NOMO-1 treated with dmso at 0.1 percent for 144 hours (cell line): ENCODE results near the gene ASZ1.
"Not testable (repeated sequence)": the region's sequence is repeated elsewhere in the genome, so short reads cannot be mapped to it uniquely, and the experiment has no call there.

ENCODE experiments used
- DNase-seq: peaks from one replicate; lab custom pipeline; 2025; ENCODE audit not compliant: unreplicated experiment; lab: John Stamatoyannopoulos, UW

Gene ASZ1

GRCh38 chr7:117427258-117427701 is at the start of gene ASZ1:
ASZ1 (minus strand) TSS chr7:117427493; CDS start chr7:117427460, 33 bp downstream.
- no peak for DNase-seq

GRCh38 chr7:117476557-117477215 is 49.4 kb upstream of the ASZ1 start:
- no peak for DNase-seq

- DNase-seq, result no peak
Observed at GRCh38 chr7:117472335-117472734, 45.0 kb upstream of the ASZ1 start.

- no peak for DNase-seq
Observed at GRCh38 chr7:117470777-117471176, 43.5 kb upstream of the ASZ1 start.

- DNase-seq, result no peak
Observed at GRCh38 chr7:117468174-117468573, 40.9 kb upstream of the ASZ1 start.

- not testable (repeated sequence) for DNase-seq
Observed at GRCh38 chr7:117460815-117461214, 33.5 kb upstream of the ASZ1 start.

GRCh38 chr7:117459735-117460134 is 32.4 kb upstream of the ASZ1 start:
- no peak for DNase-seq

- no peak for DNase-seq
Observed at GRCh38 chr7:117458977-117459583, 31.8 kb upstream of the ASZ1 start.

- DNase-seq, result no peak
Observed at GRCh38 chr7:117448655-117449054, 21.4 kb upstream of the ASZ1 start.

- no peak for DNase-seq
Observed at GRCh38 chr7:117446220-117446815, 19.0 kb upstream of the ASZ1 start.

GRCh38 chr7:117445206-117445605 is 17.9 kb upstream of the ASZ1 start:
- no peak for DNase-seq

GRCh38 chr7:117444646-117445045 is 17.4 kb upstream of the ASZ1 start:
- no peak for DNase-seq

- no peak for DNase-seq
Observed at GRCh38 chr7:117435475-117436043, 8.3 kb upstream of the ASZ1 start.

- DNase-seq, result no peak
Observed at GRCh38 chr7:117424090-117424829, 3.0 kb downstream of the ASZ1 start.

GRCh38 chr7:117414591-117414990 is 12.7 kb downstream of the ASZ1 start:
- not testable (repeated sequence) for DNase-seq

GRCh38 chr7:117412946-117413559 is 14.2 kb downstream of the ASZ1 start:
- no peak for DNase-seq

- no peak for DNase-seq
Observed at GRCh38 chr7:117412390-117412789, 14.9 kb downstream of the ASZ1 start.

GRCh38 chr7:117411539-117411938 is 15.8 kb downstream of the ASZ1 start:
- DNase-seq, result no peak

- no peak for DNase-seq
Observed at GRCh38 chr7:117408831-117409230, 18.5 kb downstream of the ASZ1 start.

GRCh38 chr7:117405519-117405918 is 21.8 kb downstream of the ASZ1 start:
- no peak for DNase-seq

- DNase-seq, result no peak
Observed at GRCh38 chr7:117403737-117404136, 23.6 kb downstream of the ASZ1 start.
